ENCODE data around the gene BEGAIN. TPM values are rescaled to one million over a fixed set of nuclear protein-coding genes. Genes with fewer than 3 reads are reported as not detected.

BEGAIN gene
- total RNA-seq, 4 donors from 2014 or later = 0.47 to 1.5 (median 0.53) TPM; not detected in 1

GRCh38 chr14:100564512-100564911, 22.7 kb downstream of the BEGAIN start:
- no peak overlapping the region for H3K4me3 ChIP-seq
- H3K36me3 ChIP-seq = no peaks in the 10 kb centered on the region
- 41 to 43% methylated on average over 6 of the region's 6 CpGs for WGBS, 2 donors
- H3K27ac ChIP-seq = no peak overlapping the region
- H3K27me3 ChIP-seq = peaks cover 0 to 72% (median 18%) of the 10 kb centered on the region in 4 donors
- TF ChIP-seq, protein P1, sequence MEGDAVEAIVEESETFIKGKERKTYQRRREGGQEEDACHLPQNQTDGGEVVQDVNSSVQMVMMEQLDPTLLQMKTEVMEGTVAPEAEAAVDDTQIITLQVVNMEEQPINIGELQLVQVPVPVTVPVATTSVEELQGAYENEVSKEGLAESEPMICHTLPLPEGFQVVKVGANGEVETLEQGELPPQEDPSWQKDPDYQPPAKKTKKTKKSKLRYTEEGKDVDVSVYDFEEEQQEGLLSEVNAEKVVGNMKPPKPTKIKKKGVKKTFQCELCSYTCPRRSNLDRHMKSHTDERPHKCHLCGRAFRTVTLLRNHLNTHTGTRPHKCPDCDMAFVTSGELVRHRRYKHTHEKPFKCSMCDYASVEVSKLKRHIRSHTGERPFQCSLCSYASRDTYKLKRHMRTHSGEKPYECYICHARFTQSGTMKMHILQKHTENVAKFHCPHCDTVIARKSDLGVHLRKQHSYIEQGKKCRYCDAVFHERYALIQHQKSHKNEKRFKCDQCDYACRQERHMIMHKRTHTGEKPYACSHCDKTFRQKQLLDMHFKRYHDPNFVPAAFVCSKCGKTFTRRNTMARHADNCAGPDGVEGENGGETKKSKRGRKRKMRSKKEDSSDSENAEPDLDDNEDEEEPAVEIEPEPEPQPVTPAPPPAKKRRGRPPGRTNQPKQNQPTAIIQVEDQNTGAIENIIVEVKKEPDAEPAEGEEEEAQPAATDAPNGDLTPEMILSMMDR (IDR thresholded peaks at IDR 0.05) = no peak
- no peak for TF ChIP-seq POLR2A (IDR thresholded peaks at IDR 0.05)
- no peak for DNase-seq
- intact Hi-C loops (cut with DNase I) = no loop called here
- no peaks in the 10 kb centered on the region for H3K9me3 ChIP-seq
- H3K4me1 ChIP-seq = peaks cover 8 to 33% (median 23%) of the 10 kb centered on the region in 3 donors

- Histone ChIP-seq H3K27ac (no peak overlapping the region), H3K4me3 (no peak overlapping the region), H3K9me3 (no peaks in the 10 kb centered on the region), H3K36me3 (no peaks in the 10 kb centered on the region), H3K4me1 (peaks cover 8 to 16% (median 9%) of the 10 kb centered on the region in 3 donors), H3K27me3 (peaks cover 0 to 55% (median 10%) of the 10 kb centered on the region in 4 donors)
- TF ChIP-seq, protein P1 (IDR thresholded peaks at IDR 0.05) = no peak
- no peak for TF ChIP-seq POLR2A (IDR thresholded peaks at IDR 0.05)
- intact Hi-C loops (cut with DNase I) = no loop called here
- DNase-seq = no peak
- WGBS, 2 donors = 52 to 79% methylated on average over 6 to 9 of the region's 18 CpGs
Observed at GRCh38 chr14:100562751-100563150, 24.5 kb downstream of the BEGAIN start.

- DNase-seq = no peak
- peaks cover 0 to 37% (median 0%) of the 10 kb centered on the region in 4 donors for H3K27me3 ChIP-seq
- no peak for TF ChIP-seq POLR2A (IDR thresholded peaks at IDR 0.05)
- TF ChIP-seq, protein P1 (IDR thresholded peaks at IDR 0.05) = no peak
- no peaks in the 10 kb centered on the region for H3K9me3 ChIP-seq
- intact Hi-C loops (cut with DNase I) = no loop called here
- no peak overlapping the region for H3K4me3 ChIP-seq
- peaks cover 0 to 12% (median 0%) of the 10 kb centered on the region in 3 donors for H3K4me1 ChIP-seq
- no peaks in the 10 kb centered on the region for H3K36me3 ChIP-seq
- WGBS, 2 donors = 73% methylated on average over 3 of the region's 15 CpGs; no CpG with 5 or more reads in 1 of the 2 donors
- no peak overlapping the region for H3K27ac ChIP-seq
Observed at GRCh38 chr14:100561005-100561404, 26.2 kb downstream of the BEGAIN start.

DNA sequence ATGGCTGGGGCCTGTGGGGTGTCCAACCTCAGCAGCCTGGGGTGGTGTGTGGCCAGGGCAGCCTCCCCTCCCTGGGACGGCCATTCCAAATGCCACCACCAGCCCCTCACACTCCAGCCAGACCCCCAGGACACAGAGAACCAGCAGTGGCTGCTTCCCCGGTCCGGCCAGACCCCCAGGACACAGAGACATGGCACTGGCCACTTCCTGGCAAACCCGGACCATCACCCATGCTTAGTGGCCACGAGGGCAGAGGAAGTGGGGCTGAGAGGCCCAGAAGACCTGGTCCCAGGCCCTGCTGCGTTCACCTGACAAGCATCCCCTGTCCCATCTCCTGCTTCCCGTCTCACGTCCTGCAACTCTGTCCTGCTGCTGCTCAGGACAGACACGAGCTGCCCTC, 26.7 kb downstream of the BEGAIN start:
- Histone ChIP-seq H3K36me3 (no peaks in the 10 kb centered on the region), H3K4me3 (no peak overlapping the region), H3K9me3 (no peaks in the 10 kb centered on the region), H3K27ac (no peak overlapping the region), H3K27me3 (peaks cover 0 to 32% (median 0%) of the 10 kb centered on the region in 4 donors), H3K4me1 (peaks cover 0 to 12% (median 0%) of the 10 kb centered on the region in 3 donors)
- WGBS, 2 donors = 89% methylated on average over 7 of the region's 9 CpGs; no CpG with 5 or more reads in 1 of the 2 donors
- TF ChIP-seq, protein P1 (IDR thresholded peaks at IDR 0.05) = no peak
- TF ChIP-seq POLR2A (IDR thresholded peaks at IDR 0.05) = no peak
- DNase-seq = no peak
- intact Hi-C loops (cut with DNase I) = no loop called here

- Histone ChIP-seq H3K4me1 (peaks cover 0 to 14% (median 0%) of the 10 kb centered on the region in 3 donors), H3K36me3 (no peaks in the 10 kb centered on the region), H3K9me3 (no peaks in the 10 kb centered on the region), H3K27ac (no peak overlapping the region), H3K4me3 (no peak overlapping the region), H3K27me3 (peaks cover 0 to 22% (median 0%) of the 10 kb centered on the region in 4 donors)
- DNase-seq = no peak
- TF ChIP-seq, protein P1 (IDR thresholded peaks at IDR 0.05) = no peak
- TF ChIP-seq POLR2A (IDR thresholded peaks at IDR 0.05) = no peak
- intact Hi-C loops (cut with DNase I) = no loop called here
- 82 to 100% methylated on average over 2 to 9 of the region's 9 CpGs for WGBS, 2 donors
Observed at GRCh38 chr14:100559455-100559854, 27.8 kb downstream of the BEGAIN start.

Measured in esophagus squamous epithelium (tissue), 5 donors.